ENCODE measurements around the gene TMEM151B.

TMEM151B gene

DNA sequence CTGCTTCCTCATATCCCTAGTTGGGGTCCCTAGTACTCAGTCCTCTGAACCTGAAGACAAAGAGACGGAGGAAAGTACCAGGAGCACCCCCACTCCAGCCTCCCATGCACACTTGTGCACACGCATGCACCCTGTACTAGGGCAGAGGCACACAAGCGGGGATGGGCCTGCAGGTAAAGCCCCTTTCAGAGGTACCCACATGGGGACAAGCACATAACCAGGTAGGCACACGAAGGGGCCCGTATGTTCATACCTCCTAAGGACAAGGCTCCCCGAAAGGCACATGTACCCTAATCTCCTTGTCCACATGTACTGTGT, 1.1 kb downstream of the TMEM151B start:
- TF ChIP-seq, protein P1, sequence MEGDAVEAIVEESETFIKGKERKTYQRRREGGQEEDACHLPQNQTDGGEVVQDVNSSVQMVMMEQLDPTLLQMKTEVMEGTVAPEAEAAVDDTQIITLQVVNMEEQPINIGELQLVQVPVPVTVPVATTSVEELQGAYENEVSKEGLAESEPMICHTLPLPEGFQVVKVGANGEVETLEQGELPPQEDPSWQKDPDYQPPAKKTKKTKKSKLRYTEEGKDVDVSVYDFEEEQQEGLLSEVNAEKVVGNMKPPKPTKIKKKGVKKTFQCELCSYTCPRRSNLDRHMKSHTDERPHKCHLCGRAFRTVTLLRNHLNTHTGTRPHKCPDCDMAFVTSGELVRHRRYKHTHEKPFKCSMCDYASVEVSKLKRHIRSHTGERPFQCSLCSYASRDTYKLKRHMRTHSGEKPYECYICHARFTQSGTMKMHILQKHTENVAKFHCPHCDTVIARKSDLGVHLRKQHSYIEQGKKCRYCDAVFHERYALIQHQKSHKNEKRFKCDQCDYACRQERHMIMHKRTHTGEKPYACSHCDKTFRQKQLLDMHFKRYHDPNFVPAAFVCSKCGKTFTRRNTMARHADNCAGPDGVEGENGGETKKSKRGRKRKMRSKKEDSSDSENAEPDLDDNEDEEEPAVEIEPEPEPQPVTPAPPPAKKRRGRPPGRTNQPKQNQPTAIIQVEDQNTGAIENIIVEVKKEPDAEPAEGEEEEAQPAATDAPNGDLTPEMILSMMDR (IDR thresholded peaks at IDR 0.05): no peak
- DNase-seq: no peak
- no peak overlapping the region for H3K27ac ChIP-seq
- H3K9me3 ChIP-seq: no peaks in the 10 kb centered on the region
- no peak overlapping the region for H3K4me3 ChIP-seq
- no peaks in the 10 kb centered on the region for H3K36me3 ChIP-seq
- H3K27me3 ChIP-seq: peaks cover 0 to 81% of the 10 kb centered on the region in 2 donors
- intact Hi-C loops (cut with DNase I; ENCODE audit: low total_unique reads): no loop called here
- peaks cover 0 to 26% (median 19%) of the 10 kb centered on the region in 4 donors for H3K4me1 ChIP-seq

DNA sequence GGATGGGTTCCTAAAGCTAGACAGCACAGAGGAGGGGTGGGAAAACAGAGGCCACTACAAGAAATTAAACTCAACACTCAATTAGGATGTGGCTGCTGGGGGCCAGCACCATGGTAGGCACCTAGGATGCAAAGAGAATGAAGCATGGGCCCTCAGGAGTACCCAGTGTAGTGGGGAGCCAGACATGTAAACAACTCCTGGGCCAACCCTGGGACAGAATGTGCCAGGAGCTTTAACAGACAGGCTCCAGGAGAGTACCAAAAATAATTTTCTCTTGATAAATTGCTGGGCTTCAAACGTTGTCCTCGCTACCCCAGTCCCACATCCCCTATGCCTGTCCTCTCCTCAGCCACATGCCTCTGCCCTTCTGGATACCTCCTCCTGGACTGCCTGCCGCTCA, 1.7 kb downstream of the TMEM151B start:
- Histone ChIP-seq H3K4me3 (no peak overlapping the region), H3K36me3 (no peaks in the 10 kb centered on the region), H3K27me3 (peaks cover 0 to 87% of the 10 kb centered on the region in 2 donors), H3K27ac (no peak overlapping the region), H3K9me3 (no peaks in the 10 kb centered on the region), H3K4me1 (peaks cover 0 to 30% (median 20%) of the 10 kb centered on the region in 4 donors)
- intact Hi-C loops (cut with DNase I; ENCODE audit: low total_unique reads): no loop called here
- DNase-seq: no peak
- TF ChIP-seq, protein P1 (IDR thresholded peaks at IDR 0.05): no peak

DNA sequence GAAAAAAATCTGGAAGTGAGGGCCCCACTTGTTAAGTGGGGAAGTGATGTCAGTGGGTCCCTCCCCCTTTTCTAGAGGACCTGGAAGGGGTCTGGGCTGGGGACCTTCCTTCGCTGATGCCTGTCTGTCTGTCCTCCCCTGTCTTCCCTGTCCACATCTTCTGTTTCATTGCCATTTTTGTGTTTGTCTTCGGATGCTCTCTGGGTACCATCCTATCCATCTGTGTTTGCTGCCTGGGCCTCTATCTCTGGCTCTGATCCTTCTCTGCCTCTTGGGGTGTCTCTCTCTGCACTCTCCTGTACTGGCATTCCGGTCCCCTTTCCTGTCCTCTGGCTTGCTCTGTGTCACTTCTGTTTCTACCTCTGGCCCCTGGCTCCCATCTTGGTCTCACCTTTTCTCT, 2.3 kb downstream of the TMEM151B start:
- H3K4me1 ChIP-seq: peaks cover 0 to 30% (median 20%) of the 10 kb centered on the region in 4 donors
- peaks cover 0 to 93% of the 10 kb centered on the region in 2 donors for H3K27me3 ChIP-seq
- no peaks in the 10 kb centered on the region for H3K36me3 ChIP-seq
- no peak overlapping the region for H3K4me3 ChIP-seq
- no peak for DNase-seq
- H3K9me3 ChIP-seq: no peaks in the 10 kb centered on the region
- H3K27ac ChIP-seq: no peak overlapping the region
- TF ChIP-seq, protein P1 (IDR thresholded peaks at IDR 0.05): no peak
- intact Hi-C loops (cut with DNase I; ENCODE audit: low total_unique reads): no loop called here

DNA sequence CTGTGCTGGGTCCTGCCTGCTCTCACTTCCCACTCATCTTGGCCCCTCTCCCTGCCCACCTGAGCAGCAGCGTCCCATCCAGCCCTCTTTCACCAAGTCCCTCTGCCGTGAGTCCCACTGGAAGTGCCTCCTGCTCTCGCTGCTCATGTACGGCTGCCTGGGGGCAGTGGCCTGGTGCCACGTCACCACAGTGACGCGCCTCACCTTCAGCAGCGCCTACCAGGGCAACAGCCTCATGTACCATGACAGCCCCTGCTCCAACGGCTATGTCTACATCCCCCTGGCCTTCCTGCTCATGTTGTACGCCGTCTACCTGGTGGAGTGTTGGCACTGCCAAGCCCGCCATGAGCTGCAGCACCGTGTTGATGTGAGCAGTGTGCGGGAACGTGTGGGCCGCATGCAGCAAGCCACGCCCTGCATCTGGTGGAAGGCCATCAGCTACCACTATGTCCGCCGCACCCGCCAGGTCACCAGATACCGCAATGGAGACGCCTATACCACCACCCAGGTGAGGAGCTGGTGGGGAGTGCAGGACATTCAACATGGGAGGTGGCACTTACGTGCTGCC, 2.8 kb downstream of the TMEM151B start:
- intact Hi-C loops (cut with DNase I; ENCODE audit: low total_unique reads): no loop called here
- no peak overlapping the region for H3K27ac ChIP-seq

DNA sequence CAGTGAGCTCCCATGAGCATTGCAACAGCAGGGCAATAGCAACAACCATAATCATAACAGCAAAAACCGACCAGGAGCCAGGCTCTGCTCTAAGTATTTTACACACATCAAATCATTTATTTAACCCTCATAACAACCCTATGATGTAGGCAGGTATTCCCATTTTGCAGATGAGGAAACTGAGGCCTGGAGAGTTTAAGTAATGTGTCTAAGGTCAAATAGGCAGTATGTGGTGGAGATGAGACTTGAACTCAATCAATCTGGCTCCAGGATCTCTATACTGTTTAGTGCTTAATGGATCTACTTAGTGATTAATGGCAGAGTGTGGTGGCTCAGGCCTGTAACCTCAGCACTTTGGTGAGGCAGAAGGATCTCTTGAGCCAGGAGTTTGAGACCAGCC, 3.4 kb downstream of the TMEM151B start:
- DNase-seq: no peak
- Histone ChIP-seq H3K27ac (no peak overlapping the region), H3K4me1 (peaks cover 0 to 30% (median 20%) of the 10 kb centered on the region in 4 donors), H3K36me3 (no peaks in the 10 kb centered on the region), H3K27me3 (peaks cover 0 to 93% of the 10 kb centered on the region in 2 donors), H3K9me3 (no peaks in the 10 kb centered on the region), H3K4me3 (no peak overlapping the region)
- TF ChIP-seq, protein P1 (IDR thresholded peaks at IDR 0.05): no peak
- intact Hi-C loops (cut with DNase I; ENCODE audit: low total_unique reads): no loop called here

More for the DNA sequence above, 2.8 kb downstream of the TMEM151B start:
- H3K27me3 ChIP-seq: peaks cover 0 to 96% of the 10 kb centered on the region in 2 donors
- no peaks in the 10 kb centered on the region for H3K9me3 ChIP-seq
- H3K36me3 ChIP-seq: no peaks in the 10 kb centered on the region
- TF ChIP-seq, protein P1 (IDR thresholded peaks at IDR 0.05): no peak
- H3K4me3 ChIP-seq: no peak overlapping the region
- no peak for DNase-seq
- peaks cover 0 to 30% (median 20%) of the 10 kb centered on the region in 4 donors for H3K4me1 ChIP-seq

Measured in tibial artery (tissue), 4 donors.